ENCODE results near the gene PGD. TPM values are rescaled to one million over a fixed set of nuclear protein-coding genes. Genes with fewer than 3 reads are reported as not detected.

PGD gene
- total RNA-seq, 1 donor from 2014 or later = 213 TPM

- Histone ChIP-seq H3K4me3 (no peak overlapping the region), H3K27me3 (ENCODE audit: low read depth) (no peaks in the 10 kb centered on the region), H3K9me3 (no peaks in the 10 kb centered on the region), H3K27ac (no peak overlapping the region), H3K4me1 (peaks cover 12% of the 10 kb centered on the region), H3K36me3 (peaks cover 13% of the 10 kb centered on the region)
- ATAC-seq (no peak), DNase-seq (no peak)
- no peak for TF ChIP-seq CTCF (IDR thresholded peaks at IDR 0.05)
- intact Hi-C loops (cut with DNase I) = no loop called here
These were observed 48.0 kb downstream of the PGD start for GRCh38 chr1:10446790-10447422.

- H3K36me3 ChIP-seq = peaks cover 3% of the 10 kb centered on the region
- intact Hi-C loops (cut with DNase I) = no loop called here
- ATAC-seq (no peak), DNase-seq (no peak)
- no peak within 1 kb of the TSS for H3K27ac ChIP-seq
- H3K9me3 ChIP-seq = no peaks in the 10 kb centered on the region
- no peaks in the 10 kb centered on the region for H3K27me3 ChIP-seq (ENCODE audit: low read depth)
- no peak for TF ChIP-seq CTCF (IDR thresholded peaks at IDR 0.05)
- H3K4me1 ChIP-seq = peaks cover 12% of the 10 kb centered on the region
- no peak within 1 kb of the TSS for H3K4me3 ChIP-seq
These were observed 50.9 kb downstream of the PGD start, which contains the start of gene CORT for GRCh38 chr1:10449751-10450150. Gene CORT (plus strand): TSS chr1:10450031. CDS start chr1:10450224, 193 bp downstream.

GRCh38 chr1:10450156-10450814, 51.4 kb downstream of the PGD start:
- ATAC-seq (peak in 1 of 2 donors; percentile 49), DNase-seq (no peak)
- Histone ChIP-seq H3K27me3 (ENCODE audit: low read depth) (no peaks in the 10 kb centered on the region), H3K36me3 (no peaks in the 10 kb centered on the region), H3K9me3 (no peaks in the 10 kb centered on the region), H3K27ac (no peak overlapping the region), H3K4me3 (no peak overlapping the region), H3K4me1 (peaks cover 12% of the 10 kb centered on the region)
- intact Hi-C loops (cut with DNase I) = no loop called here
- no peak for TF ChIP-seq CTCF (IDR thresholded peaks at IDR 0.05)

- ATAC-seq = no peak
- Histone ChIP-seq H3K9me3 (no peaks in the 10 kb centered on the region), H3K4me3 (no peak overlapping the region), H3K36me3 (no peaks in the 10 kb centered on the region), H3K27ac (no peak overlapping the region), H3K27me3 (ENCODE audit: low read depth) (no peaks in the 10 kb centered on the region), H3K4me1 (peaks cover 12% of the 10 kb centered on the region)
- TF ChIP-seq CTCF (IDR thresholded peaks at IDR 0.05) = no peak
- DNase-seq = no peak
- intact Hi-C loops (cut with DNase I) = no loop called here
These were observed 52.0 kb downstream of the PGD start for GRCh38 chr1:10450836-10451235.

- intact Hi-C loops (cut with DNase I) = no loop called here
- H3K27ac ChIP-seq = no peak overlapping the region
- no peaks in the 10 kb centered on the region for H3K27me3 ChIP-seq (ENCODE audit: low read depth)
- DNase-seq = no peak
- H3K9me3 ChIP-seq = no peaks in the 10 kb centered on the region
- TF ChIP-seq CTCF (IDR thresholded peaks at IDR 0.05) = no peak
- no peak overlapping the region for H3K4me3 ChIP-seq
- peaks cover 12% of the 10 kb centered on the region for H3K4me1 ChIP-seq
- ATAC-seq = no peak
- H3K36me3 ChIP-seq = no peaks in the 10 kb centered on the region
These were observed 52.4 kb downstream of the PGD start for GRCh38 chr1:10451287-10451686.
